Astrocyte (in vitro differentiated cells and primary cell): ENCODE data around the gene OSGIN1. TPM values are rescaled to one million over a fixed set of nuclear protein-coding genes. Genes with fewer than 3 reads are reported as not detected.

Experiments used
- DNase-seq: peaks from one replicate; pipeline ENCODE4 v3.0.0-alpha.2; 2010; ENCODE audit warnings: low read depth
- FAIRE-seq: peaks from 2 replicates; lab custom pipeline; 2011; peaks lifted over from hg19 to GRCh38; lab: Jason Lieb, UNC
- H2AFZ ChIP-seq: 2 replicates; pipeline ENCODE4 v1.6.0; 2012; ENCODE audit warnings: low read depth, low read length, inconsistent platforms
- H3K27ac ChIP-seq: 2 replicates; pipeline ENCODE4 v1.5.1; 2011; ENCODE audit warnings: low read depth, low read length, inconsistent platforms
- H3K27me3 ChIP-seq: 2 replicates; pipeline ENCODE4 v1.6.0; 2011; ENCODE audit warnings: low read length, inconsistent platforms; ENCODE audit not compliant: insufficient read depth
- H3K36me3 ChIP-seq: 2 replicates; pipeline ENCODE4 v1.5.1; 2011; ENCODE audit warnings: low read length, inconsistent platforms; ENCODE audit not compliant: insufficient read depth
- H3K4me1 ChIP-seq: 2 replicates; pipeline ENCODE4 v1.5.1; 2011; ENCODE audit warnings: low read length, inconsistent platforms; ENCODE audit not compliant: insufficient read depth
- H3K4me2 ChIP-seq: 2 replicates; pipeline ENCODE4 v1.6.0; 2012; ENCODE audit warnings: low read length, inconsistent platforms
- H3K4me3 ChIP-seq: 2 replicates; pipeline ENCODE4 v1.5.1; 2011; ENCODE audit warnings: low read depth, mild to moderate bottlenecking, low read length, inconsistent platforms; ENCODE audit not compliant: insufficient read depth
- H3K79me2 ChIP-seq: 2 replicates; pipeline ENCODE4 v1.6.0; 2012; ENCODE audit warnings: mild to moderate bottlenecking, low read length, inconsistent platforms; ENCODE audit not compliant: insufficient read depth
- H3K9ac ChIP-seq: 2 replicates; pipeline ENCODE4 v1.6.0; 2012; ENCODE audit warnings: mild to moderate bottlenecking, low read length, inconsistent platforms
- H3K9me3 ChIP-seq: 2 replicates; pipeline ENCODE4 v1.5.1; 2012; ENCODE audit warnings: low read depth, mild to moderate bottlenecking, low read length, inconsistent platforms; ENCODE audit not compliant: insufficient read depth
- H4K20me1 ChIP-seq: 2 replicates; pipeline ENCODE4 v1.6.0; 2012; ENCODE audit warnings: low read length, inconsistent platforms; ENCODE audit not compliant: insufficient read depth
- H3K27ac Mint-ChIP-seq: one replicate; pipeline ENCODE4 v1.8.0; 2021; ENCODE audit warnings: mild to moderate bottlenecking, mixed read lengths; ENCODE audit not compliant: unreplicated experiment
- H3K27me3 Mint-ChIP-seq: one replicate; pipeline ENCODE4 v1.8.0; 2021; ENCODE audit warnings: low read depth, mixed read lengths; ENCODE audit not compliant: unreplicated experiment
- H3K36me3 Mint-ChIP-seq: one replicate; pipeline ENCODE4 v1.8.0; 2021; ENCODE audit warnings: low read depth, mixed read lengths; ENCODE audit not compliant: unreplicated experiment
- H3K4me1 Mint-ChIP-seq: one replicate; pipeline ENCODE4 v1.8.0; 2021; ENCODE audit warnings: low read depth, mixed read lengths; ENCODE audit not compliant: unreplicated experiment
- H3K4me3 Mint-ChIP-seq: one replicate; pipeline ENCODE4 v1.8.0; 2021; ENCODE audit warnings: mild to moderate bottlenecking, moderate library complexity, mixed read lengths; ENCODE audit not compliant: unreplicated experiment
- H3K9me3 Mint-ChIP-seq: one replicate; pipeline ENCODE4 v1.8.0; 2021; ENCODE audit warnings: mild to moderate bottlenecking, mixed read lengths; ENCODE audit not compliant: unreplicated experiment
- CTCF ChIP-seq: IDR thresholded peaks from 2 replicates; pipeline ENCODE4 v1.5.1; 2011; ENCODE audit warnings: low read depth, mild to moderate bottlenecking, inconsistent platforms, low read length, moderate library complexity; ENCODE audit not compliant: insufficient read depth
- EZH2 ChIP-seq: IDR thresholded peaks from 2 replicates; pipeline ENCODE4 v1.6.1; 2012; ENCODE audit warnings: mild to moderate bottlenecking, low read length, inconsistent platforms; ENCODE audit not compliant: insufficient read depth
- total RNA-seq: library from RNA; stranded (reverse); gene quantifications from 2 replicates; pipeline ENCODE4 v1.2.1, GENCODE V29; 2021

The OSGIN1 gene
- total RNA-seq, 1 donor from 2014 or later, result 0.79 TPM

- Mint-ChIP-seq H3K27ac (no peak overlapping the region), H3K27me3 (peaks cover 39% of the 10 kb centered on the region), H3K4me3 (peak overlapping the region; percentile 77), H3K4me1 (no peaks in the 10 kb centered on the region), H3K9me3 (no peaks in the 10 kb centered on the region), H3K36me3 (no peaks in the 10 kb centered on the region)
- DNase-seq, result no peak
- FAIRE-seq, result no peak
- Histone ChIP-seq H3K4me1 (no peaks in the 10 kb centered on the region), H3K27ac (no peak overlapping the region), H3K4me2 (peak overlapping the region; percentile 41), H2AFZ (no peak overlapping the region), H3K9ac (no peak overlapping the region), H3K4me3 (no peak overlapping the region), H3K9me3 (no peaks in the 10 kb centered on the region), H3K79me2 (no peaks in the 10 kb centered on the region), H3K27me3 (no peaks in the 10 kb centered on the region), H4K20me1 (peaks cover 3% of the 10 kb centered on the region), H3K36me3 (no peaks in the 10 kb centered on the region)
- TF ChIP-seq EZH2 (peak; percentile 88), CTCF (no peak)
Observed at GRCh38 chr16:83968891-83969649, 16.0 kb downstream of the OSGIN1 start.

GRCh38 chr16:83969771-83970429 lies 16.9 kb downstream of the OSGIN1 start:
- Mint-ChIP-seq H3K9me3 (no peaks in the 10 kb centered on the region), H3K4me3 (no peak overlapping the region), H3K27ac (no peak overlapping the region), H3K4me1 (no peaks in the 10 kb centered on the region), H3K27me3 (peaks cover 42% of the 10 kb centered on the region), H3K36me3 (no peaks in the 10 kb centered on the region)
- TF ChIP-seq EZH2 (no peak), CTCF (no peak)
- peaks cover 3% of the 10 kb centered on the region for H4K20me1 ChIP-seq
- no peaks in the 10 kb centered on the region for H3K79me2 ChIP-seq
- no peaks in the 10 kb centered on the region for H3K9me3 ChIP-seq
- H3K4me2 ChIP-seq, result no peak overlapping the region
- H2AFZ ChIP-seq, result no peak overlapping the region
- H3K36me3 ChIP-seq, result no peaks in the 10 kb centered on the region
- no peaks in the 10 kb centered on the region for H3K27me3 ChIP-seq
- FAIRE-seq (no peak), DNase-seq (no peak)
- H3K4me1 ChIP-seq, result no peaks in the 10 kb centered on the region
- H3K9ac ChIP-seq, result no peak overlapping the region
- no peak overlapping the region for H3K27ac ChIP-seq
- H3K4me3 ChIP-seq, result no peak overlapping the region

- no peak overlapping the region for H3K4me3 Mint-ChIP-seq
- H3K4me3 ChIP-seq, result no peak overlapping the region
- no peak overlapping the region for H3K27ac Mint-ChIP-seq
- no peaks in the 10 kb centered on the region for H3K36me3 ChIP-seq
- H3K36me3 Mint-ChIP-seq, result no peaks in the 10 kb centered on the region
- DNase-seq (no peak), FAIRE-seq (no peak)
- TF ChIP-seq EZH2 (no peak), CTCF (no peak)
- no peaks in the 10 kb centered on the region for H3K9me3 Mint-ChIP-seq
- H3K9ac ChIP-seq, result no peak overlapping the region
- H3K27me3 Mint-ChIP-seq, result peaks cover 42% of the 10 kb centered on the region
- H3K27ac ChIP-seq, result no peak overlapping the region
- no peak overlapping the region for H2AFZ ChIP-seq
- peaks cover 3% of the 10 kb centered on the region for H4K20me1 ChIP-seq
- no peaks in the 10 kb centered on the region for H3K9me3 ChIP-seq
- H3K4me1 Mint-ChIP-seq, result no peaks in the 10 kb centered on the region
- no peaks in the 10 kb centered on the region for H3K4me1 ChIP-seq
- H3K79me2 ChIP-seq, result no peaks in the 10 kb centered on the region
- H3K4me2 ChIP-seq, result no peak overlapping the region
- H3K27me3 ChIP-seq, result no peaks in the 10 kb centered on the region
Observed at GRCh38 chr16:83970430-83970815, 17.4 kb downstream of the OSGIN1 start.
